ENCODE data around the gene STX5.
"Not testable (repeated sequence)": the region's sequence is repeated elsewhere in the genome, so short reads cannot be mapped to it uniquely, and the experiment has no call there.

Gene STX5

GRCh38 chr11:62828130-62828529, 3.7 kb downstream of the STX5 start:
- FAIRE-seq, result not testable (repeated sequence)

DNA sequence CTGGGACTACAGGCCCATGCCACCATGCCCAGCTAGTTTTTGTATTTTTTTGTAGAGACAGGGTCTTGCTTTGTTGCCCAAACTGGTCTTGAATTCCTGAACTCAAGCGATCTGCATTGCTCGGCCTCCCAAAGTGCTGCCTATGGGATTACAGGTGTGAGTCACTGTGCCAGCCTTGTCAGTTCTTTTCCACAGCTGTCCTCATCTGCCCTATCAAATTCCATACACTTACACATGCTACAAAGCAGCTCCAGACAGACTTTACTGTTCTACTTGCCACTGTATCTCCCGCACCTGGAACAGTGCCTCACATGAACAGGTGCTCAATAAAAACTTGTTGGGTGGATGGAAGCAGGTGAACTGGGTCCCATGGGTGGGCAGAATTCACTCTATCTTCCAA, 8.2 kb downstream of the STX5 start:
- FAIRE-seq, result no peak

DNA sequence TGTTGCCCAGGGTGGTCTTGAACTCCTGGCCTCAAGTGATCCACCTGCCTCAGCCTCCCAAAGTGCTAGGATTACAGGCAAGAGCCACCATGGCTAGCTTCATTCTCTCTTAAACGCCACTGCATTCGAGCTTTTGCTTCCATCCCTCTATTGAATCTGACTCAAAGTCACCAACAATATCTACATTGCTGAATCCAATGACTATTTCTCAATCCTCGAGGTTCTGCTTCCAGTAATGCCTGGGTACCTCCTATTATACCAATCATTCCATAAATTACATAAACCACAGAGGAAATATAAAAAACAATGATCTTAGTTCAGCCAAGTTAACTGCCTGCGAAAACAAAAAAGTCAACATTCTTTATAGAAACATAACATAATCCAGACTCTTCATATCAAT, 14.7 kb downstream of the STX5 start:
- no peak for FAIRE-seq

DNA sequence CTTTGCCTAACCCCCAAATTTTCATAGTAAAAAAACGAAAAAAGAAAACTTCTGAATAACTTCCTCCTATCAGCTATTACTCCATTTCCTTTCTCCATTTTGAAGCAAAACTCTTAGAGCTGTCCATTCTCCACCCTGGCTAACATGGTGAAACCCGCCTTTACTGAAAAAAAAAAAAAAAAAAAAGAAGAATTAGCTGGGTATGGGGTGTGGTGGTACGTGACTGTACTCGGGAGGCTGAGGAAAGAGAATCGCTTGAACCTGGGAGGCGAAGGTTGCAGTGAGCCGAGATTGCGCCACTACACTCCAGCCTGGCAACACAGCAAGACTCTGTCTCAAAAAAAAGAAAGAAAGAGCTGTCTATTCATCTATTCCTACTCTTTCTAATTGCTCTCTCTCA, 15.3 kb downstream of the STX5 start:
- no peak for FAIRE-seq

GRCh38 chr11:62811659-62812058, 20.2 kb downstream of the STX5 start:
- no peak for FAIRE-seq

GRCh38 chr11:62810748-62811147, 21.1 kb downstream of the STX5 start:
- FAIRE-seq, result no peak

- FAIRE-seq, result no peak
These were observed 25.2 kb downstream of the STX5 start for GRCh38 chr11:62806611-62807121.

- FAIRE-seq, result no peak
These were observed 25.9 kb downstream of the STX5 start for GRCh38 chr11:62805961-62806441.

DNA sequence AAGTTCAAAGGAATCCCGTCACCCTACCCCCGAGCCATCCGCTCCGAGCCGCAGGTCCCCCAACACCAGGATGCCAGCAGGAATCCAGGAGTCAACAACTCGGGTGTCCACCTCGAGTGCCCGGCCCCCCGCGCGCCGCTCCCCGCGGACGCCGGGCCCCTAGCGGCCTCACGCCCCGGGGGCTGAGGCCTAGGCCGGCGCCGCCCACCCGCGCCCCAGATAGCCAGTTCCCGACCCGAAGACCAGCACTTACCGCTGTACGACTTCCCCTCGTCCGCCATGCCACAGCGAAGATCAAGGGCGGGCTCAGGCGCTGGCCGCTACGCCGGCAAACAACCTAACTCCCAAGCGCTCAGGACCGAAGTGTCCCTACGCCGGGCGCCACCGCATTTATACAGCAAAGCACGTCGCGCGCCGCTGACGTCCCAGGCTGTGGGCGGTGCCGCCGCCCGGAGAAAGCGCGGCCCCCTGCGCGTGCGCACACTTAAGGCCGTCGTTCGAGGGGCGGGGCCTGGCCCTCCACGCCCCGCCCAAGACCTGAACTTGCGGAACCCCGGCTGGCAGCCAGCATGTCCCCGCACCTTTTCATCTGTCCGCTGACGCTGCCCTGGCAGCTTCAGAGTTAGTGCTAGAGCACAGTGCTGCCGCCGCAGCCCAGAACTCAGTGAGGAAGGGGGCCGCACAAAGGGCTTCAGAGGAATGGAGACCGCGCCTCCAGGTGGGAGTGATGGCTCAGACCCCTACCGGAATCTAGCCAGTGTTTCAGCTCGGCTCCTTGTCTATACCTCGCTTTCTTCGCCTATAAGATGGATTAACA, 26.6 kb downstream of the STX5 start, which contains the start of gene NXF1:
Gene NXF1 (minus strand): TSS at position 365 of the 817 bp plus-strand sequence. CDS start 84 bp downstream, at position 281.
- no peak for FAIRE-seq

DNA sequence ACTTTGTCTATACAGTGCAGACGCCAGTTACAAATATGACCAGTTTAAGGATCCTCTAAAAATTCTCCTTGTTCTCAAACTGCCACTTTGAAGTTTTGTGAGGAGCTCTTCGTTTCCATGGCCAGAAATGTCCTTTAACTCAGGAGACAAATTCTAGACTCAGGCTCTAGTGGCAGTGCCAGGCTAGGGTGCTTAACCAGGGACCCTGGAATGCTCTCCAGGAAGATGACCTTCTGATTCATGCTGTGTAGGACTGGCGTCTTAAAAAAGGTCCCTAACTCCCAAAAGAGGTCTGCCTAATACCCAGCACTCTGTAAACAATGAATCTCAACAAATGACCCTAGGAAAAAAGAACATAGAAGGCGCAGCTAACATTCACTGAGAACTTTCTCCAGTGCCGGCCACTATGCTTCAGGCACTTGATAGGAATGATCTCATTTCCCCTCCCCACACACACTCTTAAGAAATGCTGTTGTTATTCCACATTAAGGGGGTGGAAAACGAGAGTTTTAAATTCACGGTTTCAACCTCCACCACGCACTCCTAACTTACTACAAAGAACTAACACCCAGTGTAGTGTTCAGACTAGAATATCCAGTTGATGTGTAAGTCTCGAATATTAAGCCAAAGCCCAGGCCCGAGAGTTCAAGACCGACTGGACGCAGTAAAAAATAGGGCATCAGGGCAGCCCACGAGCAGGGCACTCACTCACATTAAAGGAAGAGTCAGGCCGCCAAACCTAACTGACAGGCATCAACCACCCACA, 27.4 kb downstream of the STX5 start:
- FAIRE-seq, result no peak

DNA sequence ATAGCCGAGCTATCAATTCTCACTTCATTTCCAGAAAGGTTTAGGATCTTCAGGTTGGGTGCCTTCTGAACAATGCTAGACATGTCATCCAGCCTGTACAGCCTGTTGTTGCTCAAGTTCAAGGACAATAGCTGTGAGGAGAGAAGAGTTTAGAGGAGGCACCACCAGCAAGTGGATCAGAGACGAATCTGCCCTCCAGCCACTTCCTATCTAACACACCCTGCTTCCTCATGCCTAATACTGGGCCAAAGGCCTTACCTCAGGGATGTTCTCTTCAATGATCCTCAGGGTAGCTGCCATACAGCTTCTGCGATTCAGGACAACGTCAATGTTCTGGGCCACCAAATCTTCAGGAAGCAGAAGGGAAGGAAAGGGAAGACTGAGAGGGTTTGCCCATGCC, 30.8 kb downstream of the STX5 start:
- no peak for FAIRE-seq

GRCh38 chr11:62799486-62799885, 32.4 kb downstream of the STX5 start:
- FAIRE-seq, result no peak

- FAIRE-seq, result no peak
These were observed 35.6 kb downstream of the STX5 start for GRCh38 chr11:62796281-62796680.

DNA sequence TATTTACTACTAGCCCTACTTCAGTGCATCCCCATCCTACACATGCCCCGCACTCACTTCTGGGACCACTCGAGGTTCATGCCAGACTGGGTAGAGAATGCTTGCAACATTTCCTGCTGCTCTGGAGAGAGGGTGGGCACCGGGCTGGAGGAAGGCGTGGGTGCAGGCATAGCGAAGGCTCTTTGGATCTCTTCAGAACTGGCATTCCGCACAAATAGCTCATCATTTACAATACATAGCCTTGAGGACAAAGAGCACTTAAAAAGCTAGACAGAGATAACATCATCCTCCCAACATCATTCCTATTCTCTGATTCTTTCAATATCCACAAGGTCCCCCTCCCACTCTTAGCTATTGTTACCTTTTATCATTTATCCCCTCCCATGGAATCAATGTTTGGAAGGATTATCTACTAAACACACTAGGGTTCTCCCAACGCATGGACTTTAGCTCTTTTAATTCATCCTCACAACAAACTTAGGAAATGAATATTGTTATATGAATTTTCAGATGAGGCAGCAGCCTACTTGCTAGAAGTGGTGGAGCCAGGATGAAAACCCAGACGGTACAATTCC, 37.6 kb downstream of the STX5 start:
- no peak for FAIRE-seq

DNA sequence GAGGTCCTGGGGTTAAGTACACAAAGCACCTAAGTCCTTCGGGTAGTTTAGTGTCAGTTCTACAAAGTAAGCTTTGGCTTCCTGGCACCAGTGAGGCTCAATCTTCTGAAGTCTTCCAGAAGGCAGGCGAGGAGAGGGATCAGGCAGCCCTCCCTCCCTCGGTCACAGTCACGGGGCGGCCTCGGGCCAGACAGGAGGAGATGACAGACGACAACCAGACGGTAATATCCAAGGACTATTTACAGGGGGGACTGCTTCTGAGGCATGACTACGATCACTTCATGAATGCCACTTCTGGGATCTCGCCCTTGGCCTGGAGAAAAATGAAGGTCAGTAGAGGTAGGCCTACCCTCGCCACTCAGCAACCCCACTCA, 39.7 kb downstream of the STX5 start:
- no peak for FAIRE-seq

DNA sequence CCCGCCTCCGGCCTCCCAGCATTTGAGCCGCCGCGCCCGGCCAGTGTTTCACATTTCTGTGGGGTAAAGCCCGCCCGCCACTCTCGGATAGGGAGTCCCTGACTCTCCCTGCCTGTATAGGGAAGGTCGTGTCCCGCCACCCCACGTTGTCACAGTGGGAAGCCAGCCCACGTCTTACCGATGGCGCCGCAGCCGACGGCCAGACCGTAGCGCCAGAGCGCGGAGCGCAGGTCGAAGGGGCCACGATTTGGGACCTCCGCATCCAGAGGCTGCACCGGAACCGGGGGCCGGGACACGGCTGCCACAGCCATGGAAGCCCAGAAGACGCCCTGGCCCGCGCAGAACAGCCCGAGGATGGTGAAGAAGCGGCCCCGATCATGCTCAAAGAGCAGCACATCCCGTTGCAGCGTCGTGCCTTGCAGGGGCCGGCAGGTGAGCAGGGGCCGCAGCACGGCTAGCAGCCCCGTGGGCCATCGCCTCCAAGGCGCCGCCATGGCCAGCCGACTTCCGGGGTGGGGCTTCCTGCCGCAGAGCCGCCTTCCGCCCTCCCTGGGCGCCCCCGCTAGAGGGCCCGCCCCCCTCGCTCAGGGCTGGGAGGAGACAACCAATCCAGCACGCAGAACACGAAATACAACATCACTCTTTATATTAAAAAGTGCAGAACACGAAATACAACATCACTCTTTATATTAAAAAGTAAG, 40.2 kb downstream of the STX5 start, which contains the start of gene TMEM223:
Gene TMEM223 (minus strand): TSS at position 506 of the 701 bp plus-strand sequence. CDS start 12 bp downstream, at position 494.
- no peak for FAIRE-seq

DNA sequence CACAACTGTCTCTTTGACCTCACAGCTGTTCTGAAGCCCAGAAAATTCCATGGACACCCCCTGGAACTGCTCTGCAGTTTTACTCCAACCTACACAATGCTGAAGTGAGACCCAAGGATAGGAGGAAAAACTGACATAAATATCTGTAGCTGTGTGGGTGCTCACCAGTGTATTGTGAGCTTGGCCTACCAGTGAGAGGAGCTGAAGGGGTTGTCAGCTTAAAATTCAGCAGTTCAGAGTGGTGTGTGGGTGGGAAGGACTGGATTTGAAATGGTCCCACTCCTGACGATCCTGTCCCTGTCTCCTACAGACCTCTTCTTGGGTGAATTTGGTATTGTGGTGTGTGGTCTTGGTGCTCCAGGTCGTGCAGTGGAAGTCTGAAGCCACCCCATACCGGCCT, 42.3 kb downstream of the STX5 start:
- FAIRE-seq, result no peak

DNA sequence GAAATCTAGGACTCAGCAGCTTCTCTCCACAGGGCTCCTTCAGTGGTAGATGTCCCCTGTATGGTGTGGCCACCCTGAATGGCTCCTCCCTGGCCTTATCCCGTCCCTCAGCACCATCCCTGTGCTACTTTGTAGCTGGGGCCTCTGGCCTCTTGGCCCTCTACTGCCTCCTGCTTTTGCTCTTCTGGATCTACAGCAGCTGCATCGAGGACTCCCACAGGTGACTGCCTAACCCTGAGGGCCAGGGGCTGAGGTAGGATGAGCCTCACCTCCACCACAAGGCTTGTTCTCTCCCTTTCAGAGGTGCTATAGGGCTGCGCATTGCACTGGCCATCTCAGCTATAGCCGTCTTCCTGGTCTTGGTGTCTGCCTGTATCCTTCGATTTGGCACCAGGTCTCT, 42.9 kb downstream of the STX5 start:
- no peak for FAIRE-seq

DNA sequence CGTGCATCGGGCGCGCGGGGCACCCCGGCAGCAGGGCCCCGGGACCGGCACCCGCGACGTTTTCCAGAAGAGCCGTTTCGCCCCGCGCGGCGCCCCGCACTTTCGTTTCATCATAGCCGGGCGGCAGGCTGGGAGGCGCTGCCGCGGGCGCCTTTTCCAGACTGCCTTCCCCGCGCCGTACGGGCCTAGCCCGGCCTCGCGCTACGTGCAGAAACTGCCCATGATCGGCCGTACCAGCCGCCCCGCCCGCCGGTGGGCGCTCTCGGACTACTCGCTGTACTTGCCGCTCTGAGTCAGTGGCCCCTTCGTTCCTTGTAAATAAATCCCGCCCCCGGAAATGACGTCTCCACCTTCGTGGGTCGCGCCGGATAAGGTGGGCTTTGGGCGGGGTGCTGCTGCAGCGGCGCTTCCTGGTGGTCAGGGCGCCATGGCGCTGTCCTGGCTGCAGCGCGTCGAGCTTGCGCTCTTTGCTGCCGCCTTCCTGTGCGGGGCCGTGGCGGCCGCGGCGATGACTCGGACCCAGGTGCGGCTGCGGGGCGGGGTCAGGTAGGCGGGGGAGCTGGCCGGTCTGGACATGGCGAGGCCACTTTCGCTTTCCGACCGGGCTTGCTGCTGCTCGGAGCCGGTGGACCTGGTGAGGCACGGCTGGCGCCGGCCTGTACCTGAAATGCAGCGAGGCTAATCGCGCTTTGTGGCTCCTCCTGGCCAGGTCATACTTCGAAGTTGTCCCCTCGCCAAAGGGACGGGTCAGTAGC, 44.7 kb downstream of the STX5 start, which contains the start of gene TMEM179B:
Gene TMEM179B (plus strand): TSS at position 398 of the 755 bp plus-strand sequence. CDS start 30 bp downstream, at position 428.
- no peak for FAIRE-seq

- FAIRE-seq, result no peak
These were observed 45.4 kb downstream of the STX5 start for GRCh38 chr11:62786318-62787004.

DNA sequence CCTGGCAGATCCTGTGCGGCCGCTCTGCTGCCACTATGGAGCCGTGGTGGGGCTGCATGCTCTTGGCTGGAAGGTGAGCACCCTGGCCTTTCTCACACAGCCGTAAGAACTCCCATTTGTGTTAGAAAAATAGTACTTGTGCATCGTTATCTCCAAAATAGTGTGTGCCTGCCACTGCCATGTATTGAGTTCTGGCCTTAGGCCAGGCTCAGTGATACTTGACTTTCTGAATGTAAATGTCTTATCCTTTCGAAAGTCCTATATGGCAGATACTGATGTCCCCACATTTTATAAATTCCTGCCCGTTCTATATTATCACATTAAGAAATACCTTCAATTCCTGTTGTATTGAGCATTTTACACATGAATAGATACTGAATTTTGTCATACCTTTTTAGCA, 49.1 kb downstream of the STX5 start:
- no peak for FAIRE-seq
